OCI-LY1 (cell line): ENCODE measurements around the gene PCP4.

Source experiments
- H2AFZ ChIP-seq: fragments of 200-600 bp; sonication (generic), shearing (Covaris generic); 2 replicates; pipeline ENCODE4 v1.6.0; 2014; ENCODE audit warnings: antibody characterized with exemption, mild to moderate bottlenecking, low read length
- H3F3A ChIP-seq: fragments of 200-600 bp; sonication (generic), shearing (Covaris generic); 2 replicates; pipeline ENCODE4 v1.6.0; 2014; ENCODE audit warnings: mild to moderate bottlenecking, antibody characterized with exemption, low read length, moderate library complexity; ENCODE audit not compliant: insufficient read depth
- H3K27ac ChIP-seq: fragments of 200-600 bp; sonication (generic); 2 replicates; pipeline ENCODE4 v1.5.1; 2014; ENCODE audit warnings: low read length, mixed run types, mild to moderate bottlenecking, low read depth; ENCODE audit not compliant: poor library complexity, severe bottlenecking
- H3K27me3 ChIP-seq: fragments of 200-600 bp; sonication (generic); 2 replicates; pipeline ENCODE4 v1.6.0; 2014; ENCODE audit warnings: antibody characterized with exemption, mild to moderate bottlenecking, low read length, moderate library complexity; ENCODE audit not compliant: insufficient read depth
- H3K36me3 ChIP-seq: fragments of 200-600 bp; sonication (generic); 2 replicates; pipeline ENCODE4 v1.6.1; 2014; ENCODE audit warnings: mild to moderate bottlenecking, antibody characterized with exemption, low read length, moderate library complexity, mixed read lengths; ENCODE audit not compliant: insufficient read depth
- H3K4me1 ChIP-seq: fragments of 200-600 bp; sonication (generic); 2 replicates; pipeline ENCODE4 v1.5.1; 2014; ENCODE audit warnings: mild to moderate bottlenecking, low read length, moderate library complexity; ENCODE audit not compliant: insufficient read depth, severe bottlenecking
- H3K4me2 ChIP-seq: fragments of 200-600 bp; sonication (generic), shearing (Covaris generic); 2 replicates; pipeline ENCODE4 v1.6.1; 2014; ENCODE audit warnings: low read length
- H3K4me3 ChIP-seq: fragments of 200-600 bp; sonication (generic); 2 replicates; pipeline ENCODE4 v1.5.1; 2014; ENCODE audit warnings: low read length, low read depth, mild to moderate bottlenecking, mixed read lengths; ENCODE audit not compliant: poor library complexity, severe bottlenecking
- H3K79me2 ChIP-seq: fragments of 200-600 bp; shearing (Covaris generic); 2 replicates; pipeline ENCODE4 v1.6.1; 2016; ENCODE audit warnings: mixed run types, low read length, mixed read lengths; ENCODE audit not compliant: insufficient read depth
- H3K9ac ChIP-seq: fragments of 200-600 bp; sonication (generic), shearing (Covaris generic); 2 replicates; pipeline ENCODE4 v1.6.1; 2014; ENCODE audit warnings: mild to moderate bottlenecking, low read length, mixed read lengths
- H3K9me2 ChIP-seq: fragments of 200-600 bp; sonication (generic), shearing (Covaris generic); 2 replicates; pipeline ENCODE4 v1.6.1; 2014; ENCODE audit warnings: low read depth, mild to moderate bottlenecking, low read length, mixed read lengths
- H3K9me3 ChIP-seq: fragments of 200-600 bp; shearing (Covaris generic); 2 replicates; pipeline ENCODE4 v1.6.1; 2014; ENCODE audit warnings: low read length, mixed read lengths
- H4K20me1 ChIP-seq: fragments of 200-600 bp; sonication (generic), shearing (Covaris generic); 2 replicates; pipeline ENCODE4 v1.6.0; 2016; ENCODE audit warnings: mild to moderate bottlenecking, low read length; ENCODE audit not compliant: insufficient read depth
- EZH2 ChIP-seq: fragments of 200-600 bp; sonication (generic), shearing (Covaris generic); IDR thresholded peaks from 2 replicates; pipeline ENCODE4 v1.8.0; 2017; ENCODE audit warnings: borderline replicate concordance, mixed run types, mild to moderate bottlenecking, antibody characterized with exemption, low read length, moderate library complexity, mixed read lengths
- TF ChIP-seq, protein P1 (sequence below): fragments of 200-600 bp; sonication (generic), shearing (Covaris generic); IDR thresholded peaks from 2 replicates; pipeline ENCODE4 v1.5.1; 2017; ENCODE audit warnings: mild to moderate bottlenecking, antibody characterized with exemption, low read length, moderate library complexity, mixed read lengths

Gene PCP4

DNA sequence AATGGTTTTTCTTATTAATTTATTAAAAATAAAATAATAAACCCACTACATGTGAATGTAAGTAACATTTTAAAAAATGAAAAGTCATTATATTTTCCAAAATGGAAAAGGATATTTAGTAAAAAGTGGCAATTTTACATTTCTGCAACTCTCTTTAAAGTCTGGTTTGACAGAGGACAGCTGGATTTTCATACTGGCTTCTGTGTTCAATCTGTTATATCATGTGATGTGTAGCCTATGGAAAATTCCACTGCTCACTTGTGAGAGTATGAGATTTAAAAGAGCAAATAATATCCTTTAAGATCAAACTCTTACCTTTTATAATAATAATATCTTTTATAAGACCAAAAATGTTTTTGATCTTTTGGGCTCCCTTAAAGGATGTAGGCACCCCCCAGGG lies 33.7 kb downstream of the PCP4 start:
- H3K4me1 ChIP-seq, result no peaks in the 10 kb centered on the region
- no peak overlapping the region for H2AFZ ChIP-seq
- no peak overlapping the region for H3K9ac ChIP-seq
- TF ChIP-seq, protein P1, sequence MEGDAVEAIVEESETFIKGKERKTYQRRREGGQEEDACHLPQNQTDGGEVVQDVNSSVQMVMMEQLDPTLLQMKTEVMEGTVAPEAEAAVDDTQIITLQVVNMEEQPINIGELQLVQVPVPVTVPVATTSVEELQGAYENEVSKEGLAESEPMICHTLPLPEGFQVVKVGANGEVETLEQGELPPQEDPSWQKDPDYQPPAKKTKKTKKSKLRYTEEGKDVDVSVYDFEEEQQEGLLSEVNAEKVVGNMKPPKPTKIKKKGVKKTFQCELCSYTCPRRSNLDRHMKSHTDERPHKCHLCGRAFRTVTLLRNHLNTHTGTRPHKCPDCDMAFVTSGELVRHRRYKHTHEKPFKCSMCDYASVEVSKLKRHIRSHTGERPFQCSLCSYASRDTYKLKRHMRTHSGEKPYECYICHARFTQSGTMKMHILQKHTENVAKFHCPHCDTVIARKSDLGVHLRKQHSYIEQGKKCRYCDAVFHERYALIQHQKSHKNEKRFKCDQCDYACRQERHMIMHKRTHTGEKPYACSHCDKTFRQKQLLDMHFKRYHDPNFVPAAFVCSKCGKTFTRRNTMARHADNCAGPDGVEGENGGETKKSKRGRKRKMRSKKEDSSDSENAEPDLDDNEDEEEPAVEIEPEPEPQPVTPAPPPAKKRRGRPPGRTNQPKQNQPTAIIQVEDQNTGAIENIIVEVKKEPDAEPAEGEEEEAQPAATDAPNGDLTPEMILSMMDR, result no peak
- TF ChIP-seq EZH2, result no peak
- no peaks in the 10 kb centered on the region for H3K79me2 ChIP-seq
- no peaks in the 10 kb centered on the region for H3F3A ChIP-seq
- H3K9me3 ChIP-seq, result no peaks in the 10 kb centered on the region
- H4K20me1 ChIP-seq, result no peaks in the 10 kb centered on the region
- H3K36me3 ChIP-seq, result no peaks in the 10 kb centered on the region
- no peaks in the 10 kb centered on the region for H3K9me2 ChIP-seq
- no peak overlapping the region for H3K4me2 ChIP-seq
- no peak overlapping the region for H3K4me3 ChIP-seq
- H3K27me3 ChIP-seq, result 0 out of 2 replicates have a peak, but pooled peaks cover 3% of the 10 kb centered on the region
- no peak overlapping the region for H3K27ac ChIP-seq

DNA sequence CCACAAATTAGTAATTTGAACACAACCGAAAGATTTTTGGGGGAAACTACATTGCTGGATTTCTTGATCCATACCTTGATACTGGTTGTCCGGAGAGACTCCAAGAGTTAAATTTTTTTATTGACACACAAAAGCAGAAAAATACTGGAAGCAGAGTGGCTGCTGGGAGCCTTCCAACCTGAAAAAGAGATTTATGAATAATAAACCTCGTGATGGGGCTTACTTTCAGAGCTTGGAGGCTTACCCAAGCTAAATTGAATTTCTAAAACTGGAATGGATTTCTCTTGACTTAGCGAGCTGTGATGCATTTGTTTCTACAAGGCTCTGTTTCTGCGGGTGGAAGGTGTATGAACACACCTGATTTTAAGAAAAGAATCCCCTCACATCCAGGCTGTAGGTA lies 35.7 kb downstream of the PCP4 start:
- H3F3A ChIP-seq, result no peaks in the 10 kb centered on the region
- no peak overlapping the region for H3K4me2 ChIP-seq
- H3K4me1 ChIP-seq, result no peaks in the 10 kb centered on the region
- TF ChIP-seq, protein P1, result no peak
- no peak for TF ChIP-seq EZH2
- no peaks in the 10 kb centered on the region for H4K20me1 ChIP-seq
- no peak overlapping the region for H2AFZ ChIP-seq
- H3K9me2 ChIP-seq, result no peaks in the 10 kb centered on the region
- H3K27ac ChIP-seq, result no peak overlapping the region
- no peak overlapping the region for H3K9ac ChIP-seq
- no peaks in the 10 kb centered on the region for H3K36me3 ChIP-seq
- H3K27me3 ChIP-seq, result 0 out of 2 replicates have a peak, but pooled peaks cover 3% of the 10 kb centered on the region
- H3K4me3 ChIP-seq, result no peak overlapping the region
- H3K79me2 ChIP-seq, result no peaks in the 10 kb centered on the region
- H3K9me3 ChIP-seq, result no peaks in the 10 kb centered on the region

- Histone ChIP-seq H3K36me3 (no peaks in the 10 kb centered on the region), H3K27me3 (0 out of 2 replicates have a peak, but pooled peaks cover 3% of the 10 kb centered on the region), H3K4me3 (no peak overlapping the region), H3K27ac (no peak overlapping the region), H3K4me2 (no peak overlapping the region), H3K9ac (no peak overlapping the region), H3K79me2 (no peaks in the 10 kb centered on the region), H3F3A (no peaks in the 10 kb centered on the region), H4K20me1 (no peaks in the 10 kb centered on the region), H3K9me2 (no peaks in the 10 kb centered on the region), H3K9me3 (no peaks in the 10 kb centered on the region), H2AFZ (no peak overlapping the region), H3K4me1 (no peaks in the 10 kb centered on the region)
- TF ChIP-seq, protein P1, result no peak
- no peak for TF ChIP-seq EZH2
These were observed 37.2 kb downstream of the PCP4 start for GRCh38 chr21:39904457-39904856.
